Epidermal melanocyte (primary cell): ENCODE measurements around the gene C10orf67.
"Not testable (repeated sequence)": the region's sequence is repeated elsewhere in the genome, so short reads cannot be mapped to it uniquely, and the experiment has no call there.

Source experiments
- DNase-seq: peaks from one replicate; pipeline ENCODE4 v3.0.0; 2011; ENCODE audit warnings: low spot score; ENCODE audit not compliant: insufficient read length

Gene C10orf67

DNA sequence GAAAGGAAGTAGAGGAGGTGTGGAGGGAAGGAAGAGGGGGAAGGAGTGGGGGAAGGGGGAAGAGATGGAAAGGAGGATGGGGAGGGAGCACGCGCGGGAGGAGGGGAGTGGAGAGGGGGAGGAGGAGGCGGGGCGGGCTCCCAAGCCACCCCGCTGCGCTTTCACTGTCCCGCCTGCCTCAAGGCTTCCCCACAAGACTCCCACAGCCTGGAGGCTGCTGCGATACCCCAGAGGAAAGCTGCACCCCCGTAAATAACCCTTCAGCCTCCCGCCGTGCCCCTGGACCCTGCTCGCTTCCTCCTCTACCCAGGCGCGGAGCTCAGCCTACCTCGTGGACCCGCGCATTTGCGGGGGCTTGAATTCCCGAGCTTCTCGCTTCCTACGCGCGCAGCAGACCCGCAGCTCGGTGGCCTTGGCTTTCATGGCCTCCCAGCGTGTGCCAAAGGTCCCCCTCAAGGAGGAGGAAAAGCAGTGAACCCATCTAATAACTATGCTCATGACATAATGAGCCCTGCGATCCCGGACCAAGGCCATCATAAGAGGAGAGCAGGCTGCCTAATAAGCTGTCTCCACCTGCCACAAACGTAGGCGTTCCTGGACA, at the start of gene C10orf67:
TSS of gene C10orf67 (minus strand) at position 557 of the 601 bp plus-strand sequence. CDS start at position 534, 23 bp downstream.
- DNase-seq = no peak

DNA sequence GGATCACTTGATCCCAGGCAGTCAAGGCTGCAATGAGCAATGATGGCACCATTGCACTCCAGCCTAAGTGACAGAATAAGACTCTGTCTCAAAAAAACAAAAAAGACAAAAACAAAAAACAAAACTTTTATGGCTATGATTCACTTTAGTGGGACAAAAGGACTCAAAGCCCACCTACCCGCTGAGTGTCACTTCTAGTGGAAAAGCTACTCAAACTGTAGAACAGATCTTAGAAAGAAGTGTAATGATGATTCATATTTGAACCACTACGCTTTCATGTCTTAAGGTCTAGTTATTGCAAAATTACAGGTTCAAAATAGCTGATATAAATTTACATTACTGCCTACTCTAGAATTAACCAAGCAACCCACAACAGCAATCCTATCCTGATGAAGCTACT, 47.2 kb upstream of the C10orf67 start:
- DNase-seq = no peak

DNA sequence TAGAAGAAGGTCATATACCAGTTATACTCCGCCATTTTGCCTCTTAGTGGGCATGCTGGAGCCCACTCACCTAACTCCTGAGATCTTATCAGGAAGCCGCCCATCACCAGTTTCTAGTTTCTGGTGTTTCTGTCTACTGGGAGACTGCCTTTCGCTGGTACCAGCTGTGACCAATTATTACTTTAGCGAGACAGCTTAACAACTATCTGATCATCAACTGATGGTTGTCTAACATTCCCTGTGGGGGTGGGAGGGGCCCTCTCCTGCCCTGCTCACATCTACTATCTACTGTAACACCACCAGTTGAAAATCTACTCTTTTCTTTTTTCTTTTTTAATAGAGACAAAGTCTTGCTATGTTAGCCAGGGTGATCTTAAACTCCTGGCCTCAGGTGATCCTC, 46.2 kb upstream of the C10orf67 start:
- DNase-seq = no peak

DNA sequence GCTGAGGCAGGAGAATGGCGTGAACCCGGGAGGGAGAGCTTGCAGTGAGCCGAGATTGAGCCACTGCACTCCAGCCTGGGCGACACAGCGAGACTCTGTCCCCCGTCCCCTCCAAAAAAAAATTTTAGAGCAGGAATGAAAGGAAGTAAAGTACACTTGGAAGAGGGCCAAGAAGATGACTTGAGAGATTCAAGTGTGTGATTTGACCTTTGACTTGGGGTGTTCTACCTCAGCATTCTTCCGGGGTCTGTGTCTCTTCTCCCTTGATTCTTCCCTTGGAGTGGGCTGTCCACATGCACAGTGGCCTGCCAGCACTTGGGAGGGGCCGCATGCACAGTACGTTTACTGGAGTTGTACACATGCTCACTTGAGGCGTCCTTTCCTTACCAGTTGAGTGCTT, 45.8 kb upstream of the C10orf67 start:
- not testable (repeated sequence) for DNase-seq

DNA sequence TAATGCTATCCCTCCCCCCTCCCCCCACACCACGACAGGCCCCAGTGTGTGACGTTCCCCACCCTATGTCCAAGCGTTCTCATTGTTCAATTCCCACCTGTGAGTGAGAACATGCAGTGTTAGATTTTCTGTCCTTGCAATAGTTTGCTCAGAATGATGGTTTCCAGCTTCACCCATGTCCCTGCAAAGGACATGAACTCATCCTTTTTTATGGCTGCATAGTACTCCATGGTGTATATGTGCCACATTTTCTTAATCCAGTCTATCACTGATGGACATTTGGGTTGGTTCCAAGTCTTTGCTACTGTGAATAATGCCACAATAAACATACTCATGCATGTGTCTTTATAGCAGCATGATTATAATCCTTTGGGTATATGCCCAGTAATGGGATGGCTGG, 42.9 kb upstream of the C10orf67 start:
- not testable (repeated sequence) for DNase-seq

DNA sequence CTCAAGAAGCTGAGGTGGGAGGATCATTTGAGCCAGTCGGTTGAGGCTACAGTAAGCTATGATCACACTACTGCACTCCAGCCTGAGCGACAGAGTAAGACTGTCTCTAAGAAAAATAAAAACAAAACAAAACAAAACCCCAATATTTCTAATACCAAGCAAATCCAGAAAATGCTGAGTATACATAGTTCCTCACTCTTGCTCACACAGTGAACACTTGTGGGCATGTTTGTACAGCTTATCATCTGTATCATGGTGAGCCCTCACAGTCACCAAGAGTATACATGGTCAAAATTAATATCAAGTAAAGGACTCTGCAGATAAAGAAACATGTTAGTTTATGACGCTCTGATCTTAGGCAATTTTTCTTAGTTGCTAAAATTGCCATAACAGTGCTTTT, 41.5 kb upstream of the C10orf67 start:
- no peak for DNase-seq

DNA sequence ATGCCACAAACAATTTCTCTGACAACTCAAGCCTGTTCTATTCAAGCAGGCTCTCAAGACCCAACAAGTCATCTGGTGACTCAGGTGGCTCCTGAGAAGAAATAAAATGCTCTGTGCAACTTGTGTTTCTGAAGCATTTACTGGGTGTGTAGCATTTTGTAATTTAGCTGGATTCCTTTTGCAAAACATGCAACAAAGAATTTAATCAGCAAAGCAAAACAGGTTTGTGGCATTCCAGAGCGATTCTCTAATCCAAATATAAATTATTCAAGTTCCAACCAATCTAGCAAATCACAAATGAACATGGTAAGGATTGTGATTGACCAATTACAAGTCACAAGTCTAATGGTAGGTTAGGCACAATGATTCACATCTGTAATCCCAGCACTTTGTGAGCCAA, 39.8 kb upstream of the C10orf67 start:
- no peak for DNase-seq

DNA sequence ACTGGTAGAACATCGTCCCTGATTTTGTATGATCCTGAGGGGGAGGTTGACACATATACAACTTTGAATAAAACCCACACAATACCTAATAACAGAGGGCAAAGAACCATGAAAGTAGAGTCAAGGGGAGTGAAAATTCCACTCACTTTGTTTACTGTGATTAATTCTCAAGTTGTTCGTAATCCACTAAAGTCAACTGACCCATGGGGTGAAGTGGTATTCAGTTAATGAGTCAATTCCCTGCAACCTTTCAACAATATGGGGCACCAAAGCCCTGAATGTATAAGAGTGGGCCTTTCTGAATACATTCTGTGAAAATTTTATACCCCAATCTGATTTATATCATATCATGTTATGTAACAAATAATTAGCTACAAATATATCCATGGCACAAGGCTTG, 39.0 kb upstream of the C10orf67 start:
- no peak for DNase-seq

DNA sequence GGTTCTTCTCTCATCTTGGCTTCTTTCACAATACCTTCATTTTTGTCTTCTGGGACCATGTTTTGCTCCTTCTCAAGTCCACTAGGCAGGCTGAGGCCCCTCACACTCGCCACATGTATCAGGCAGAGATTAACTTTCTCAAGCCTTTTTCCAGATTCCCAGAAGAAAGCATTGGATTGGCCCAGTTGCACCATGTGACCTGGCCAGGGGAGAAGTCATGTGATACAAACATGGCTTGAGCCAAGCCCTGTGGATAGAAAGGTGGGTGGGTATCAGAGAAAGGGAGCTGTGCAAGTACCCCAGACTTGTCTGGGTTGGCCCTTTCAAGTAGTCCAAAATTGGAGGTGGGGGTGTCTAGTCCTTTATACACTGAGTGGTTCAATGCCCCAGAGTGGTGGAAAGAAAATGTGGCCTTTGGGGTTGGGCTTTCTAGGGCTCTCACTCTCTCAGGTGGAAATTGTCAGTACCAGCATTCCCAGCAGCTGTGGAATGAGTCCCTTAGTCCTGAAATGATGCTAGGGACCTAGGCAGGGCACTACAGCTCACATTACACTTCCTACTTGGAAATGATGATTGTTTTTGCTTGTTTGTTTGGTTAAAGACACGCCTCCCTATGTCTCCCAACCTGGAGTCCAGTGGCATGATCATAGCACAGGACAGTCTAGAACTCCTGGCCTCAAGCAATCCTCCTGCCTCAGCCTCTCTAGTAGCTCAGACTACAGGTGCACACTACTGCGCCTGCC, 36.9 kb upstream of the C10orf67 start:
- DNase-seq = no peak

DNA sequence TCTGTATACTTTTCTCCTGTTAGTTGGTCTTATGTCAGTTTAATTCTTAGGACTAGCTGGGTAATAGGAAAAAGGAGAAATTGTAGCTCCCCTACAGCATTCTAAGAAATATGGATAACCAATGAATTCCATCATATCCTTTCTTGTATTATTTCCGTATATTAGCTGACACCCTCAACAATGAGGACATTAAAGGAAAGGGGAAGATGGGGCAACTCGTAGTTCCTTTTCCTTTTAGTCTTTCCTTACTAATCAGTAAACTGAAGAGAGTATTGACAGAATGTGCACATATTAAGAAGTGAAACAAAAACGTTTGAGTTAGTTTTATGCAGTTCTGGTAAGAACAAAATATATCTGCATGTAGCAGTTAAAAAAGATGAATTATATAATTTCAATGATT, 35.1 kb upstream of the C10orf67 start:
- no peak for DNase-seq

DNA sequence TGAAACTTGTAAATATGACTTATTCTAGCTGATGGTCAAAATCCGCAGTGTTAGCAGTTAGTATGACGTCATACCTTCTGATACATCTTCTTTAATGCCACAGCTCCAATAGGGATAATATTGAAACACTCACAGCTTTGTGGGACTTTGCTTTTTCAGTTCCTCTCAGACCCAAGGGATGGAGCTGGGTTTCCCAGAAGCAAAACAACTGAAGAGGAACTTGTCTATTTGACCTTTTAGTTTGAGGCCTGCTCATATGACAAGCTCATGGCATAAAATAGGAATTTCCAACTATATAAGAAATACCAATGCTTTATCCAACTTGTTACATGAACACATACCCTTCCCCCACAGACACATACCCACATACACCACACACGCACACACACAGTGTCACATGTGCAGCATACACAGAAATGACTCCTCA, 31.6 kb upstream of the C10orf67 start:
- DNase-seq = peak; percentile 42

DNA sequence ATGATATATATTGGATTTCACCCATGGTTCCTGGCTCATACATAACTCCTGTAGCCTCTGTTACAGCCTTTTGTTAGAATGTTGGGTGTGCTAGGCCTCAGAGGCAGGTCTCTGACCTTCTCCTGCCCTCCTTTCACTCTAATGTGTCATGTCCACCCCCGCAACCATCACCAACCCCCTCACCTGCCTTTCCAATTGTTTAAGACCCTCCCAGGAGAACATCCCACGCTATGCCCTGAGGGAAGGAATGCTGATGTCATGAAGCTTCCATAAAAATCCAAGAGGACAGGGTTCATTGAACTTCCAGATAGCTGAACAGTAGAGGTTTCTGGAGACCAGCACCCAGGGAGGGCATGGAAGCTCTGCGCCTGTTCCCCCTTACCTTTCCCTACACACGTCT, 30.8 kb upstream of the C10orf67 start:
- DNase-seq = no peak

DNA sequence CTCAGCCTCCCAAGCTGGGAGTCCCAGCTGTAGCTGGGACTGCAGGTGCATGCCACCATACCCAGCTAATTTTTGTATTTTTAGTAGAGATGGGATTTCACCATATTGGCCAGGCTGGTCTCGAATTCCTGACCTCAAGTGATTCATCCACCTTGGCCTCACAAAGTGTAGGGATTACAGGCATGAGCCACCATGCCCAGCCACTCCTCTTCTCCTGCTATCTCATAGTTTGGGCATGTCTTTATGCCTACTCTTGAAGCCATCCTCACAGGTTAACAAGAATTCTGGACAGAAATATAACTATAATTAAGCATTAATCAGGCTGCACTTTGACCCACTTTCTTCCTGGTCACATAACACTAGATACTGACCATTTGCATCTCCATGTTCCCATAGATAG, 28.6 kb upstream of the C10orf67 start:
- DNase-seq = no peak

DNA sequence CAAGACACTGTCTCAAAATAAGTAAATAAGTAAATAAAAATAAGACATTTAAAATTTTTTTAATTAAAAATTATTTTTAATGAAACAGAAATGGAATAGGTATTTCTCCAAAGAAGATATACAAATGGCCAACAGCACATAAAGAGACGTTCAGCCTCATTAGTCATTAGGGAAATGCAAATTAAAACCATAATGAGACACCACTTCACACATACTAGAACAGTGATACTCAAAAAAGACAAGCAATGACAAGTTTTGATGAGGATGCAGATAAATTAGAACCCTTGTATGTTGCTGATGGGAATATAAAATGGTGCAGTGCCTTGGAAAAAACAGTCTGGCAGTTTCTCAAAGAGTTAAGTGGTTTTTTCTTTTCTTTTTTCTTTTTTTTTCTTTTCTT, 26.5 kb upstream of the C10orf67 start:
- DNase-seq = no peak

DNA sequence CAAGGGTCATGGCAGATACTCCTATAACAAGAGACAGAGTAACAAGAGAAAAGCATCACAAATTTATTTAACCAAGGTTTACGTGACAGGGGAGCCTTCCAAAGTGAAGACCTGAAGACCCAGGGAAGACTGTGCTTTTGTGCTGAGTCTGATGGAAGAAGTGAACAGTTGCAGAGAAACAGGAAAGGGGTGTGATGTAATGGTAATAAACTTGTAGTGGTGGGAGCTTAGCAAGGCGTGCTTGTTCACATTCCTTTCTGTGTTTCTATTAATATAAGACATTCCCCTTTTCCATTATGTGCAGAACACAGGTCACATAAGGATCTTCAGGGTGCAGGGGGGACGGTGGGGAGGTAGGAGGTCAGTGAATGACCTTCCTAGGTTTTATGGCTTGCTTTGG, 25.5 kb upstream of the C10orf67 start:
- DNase-seq = no peak

DNA sequence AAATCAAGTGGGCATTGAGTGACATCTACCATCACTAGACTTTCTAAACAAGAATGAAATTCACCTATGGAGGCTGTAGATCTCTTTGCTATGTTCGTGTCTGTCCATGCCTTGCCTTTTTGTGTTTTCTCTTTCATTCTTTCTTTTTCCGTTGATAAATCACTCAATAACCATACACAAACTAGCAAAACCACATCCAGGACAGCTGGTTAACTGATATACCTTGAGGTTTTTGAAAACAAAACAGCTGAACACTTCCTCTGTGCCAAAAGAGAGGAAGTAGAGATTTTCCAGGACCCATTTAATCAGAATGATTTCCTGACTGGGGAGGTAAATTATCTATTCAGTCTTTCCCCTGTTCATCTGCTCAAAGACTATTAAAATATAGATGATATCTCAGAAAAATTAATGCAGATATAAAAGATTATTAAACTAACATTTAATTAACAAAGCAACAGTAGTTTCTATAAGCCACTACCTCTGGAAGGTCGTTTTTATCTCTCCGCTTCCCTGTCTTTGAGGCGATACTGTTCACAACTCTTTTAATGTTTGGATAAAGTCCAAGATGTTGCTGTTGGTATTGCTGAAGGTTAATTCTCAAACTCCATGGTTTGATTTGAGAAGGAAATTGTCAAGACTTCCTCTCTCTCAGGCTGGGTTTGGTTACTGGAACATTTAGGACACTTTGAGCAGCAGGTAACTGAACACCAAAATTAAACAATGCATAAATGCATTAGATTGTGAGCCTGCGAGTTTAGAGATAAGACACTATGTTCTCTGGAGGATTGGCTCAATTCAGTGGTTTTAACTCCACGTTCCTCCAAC, 24.4 kb upstream of the C10orf67 start:
- no peak for DNase-seq

DNA sequence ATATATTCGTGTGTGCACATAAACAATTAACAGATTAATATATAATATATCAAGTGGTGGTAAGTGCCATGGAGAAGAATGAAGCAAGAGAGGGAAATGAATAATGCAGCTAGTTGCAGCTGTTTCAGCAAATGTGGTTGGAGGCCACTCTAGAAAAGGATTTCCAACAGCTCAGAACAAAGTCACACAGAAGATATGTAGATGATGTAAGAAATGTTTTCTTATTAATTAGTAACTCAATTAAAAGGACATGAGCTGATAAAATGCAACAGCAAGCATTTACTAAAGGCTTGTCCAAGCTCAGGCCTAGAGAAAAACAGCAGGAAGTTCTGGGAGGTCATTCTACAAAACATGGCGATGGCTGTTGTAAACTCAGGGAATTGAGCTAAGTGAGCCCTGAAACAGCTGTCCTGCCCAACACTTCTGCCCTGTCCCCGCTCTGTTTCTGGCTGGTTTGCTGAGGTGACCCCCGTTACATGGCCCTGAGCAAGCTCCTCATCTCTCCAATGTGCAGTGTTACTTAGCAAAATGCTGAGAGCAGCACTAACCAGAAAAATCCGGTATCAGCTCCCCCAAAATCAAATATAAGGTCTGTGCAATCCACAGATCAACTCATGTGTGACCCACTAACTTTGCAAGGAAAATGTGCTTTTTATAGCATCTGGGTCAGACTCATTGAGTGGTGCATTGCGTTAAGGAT, 23.4 kb upstream of the C10orf67 start:
- DNase-seq = no peak

DNA sequence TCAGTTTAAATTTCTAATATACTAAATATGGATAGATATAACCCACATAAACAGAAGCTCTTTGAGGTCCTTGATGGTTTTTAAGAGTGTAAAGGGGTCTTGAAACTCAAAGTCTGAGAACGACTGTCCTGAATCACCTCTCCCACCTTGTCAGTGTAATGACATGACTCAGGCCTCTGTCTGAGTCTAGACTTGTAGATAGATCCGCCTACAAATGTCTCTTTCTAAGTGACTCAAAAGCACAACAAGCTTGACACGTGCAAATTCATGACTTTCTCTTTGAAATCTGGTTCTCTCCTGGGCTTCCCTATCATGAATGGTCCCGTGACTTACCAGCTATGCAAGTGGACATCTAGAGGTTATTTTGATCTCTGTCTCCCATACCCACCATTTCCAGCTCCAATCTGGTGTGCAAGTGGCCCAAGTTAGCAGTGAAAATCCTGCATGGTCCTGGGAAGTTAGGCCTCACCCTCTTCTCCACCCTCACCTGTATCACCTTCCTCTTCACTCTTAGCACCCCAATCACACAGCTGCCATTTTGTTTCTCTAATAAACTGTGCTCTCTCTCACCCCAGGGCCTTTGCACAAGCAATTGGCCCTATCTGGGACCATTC, 20.9 kb upstream of the C10orf67 start:
- not testable (repeated sequence) for DNase-seq

DNA sequence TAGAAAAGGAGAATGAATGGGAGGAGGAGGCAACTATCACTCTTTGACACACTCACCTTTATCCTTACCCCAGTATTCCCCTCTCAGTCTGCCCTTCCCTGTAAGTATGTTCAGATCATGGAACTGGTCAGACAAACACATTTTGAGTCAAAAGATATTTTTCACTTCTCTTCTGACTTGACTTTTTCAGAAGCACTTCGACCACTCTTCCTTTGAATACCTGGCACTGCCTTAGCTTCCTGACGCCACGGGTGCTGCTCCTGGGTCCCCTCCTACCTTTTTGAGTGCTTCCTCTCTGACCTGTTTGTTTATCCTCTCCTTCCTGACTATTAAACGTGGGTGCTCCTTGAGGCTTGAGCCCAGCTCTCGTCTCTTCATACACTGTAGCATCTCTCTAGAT, 19.8 kb upstream of the C10orf67 start:
- no peak for DNase-seq

DNA sequence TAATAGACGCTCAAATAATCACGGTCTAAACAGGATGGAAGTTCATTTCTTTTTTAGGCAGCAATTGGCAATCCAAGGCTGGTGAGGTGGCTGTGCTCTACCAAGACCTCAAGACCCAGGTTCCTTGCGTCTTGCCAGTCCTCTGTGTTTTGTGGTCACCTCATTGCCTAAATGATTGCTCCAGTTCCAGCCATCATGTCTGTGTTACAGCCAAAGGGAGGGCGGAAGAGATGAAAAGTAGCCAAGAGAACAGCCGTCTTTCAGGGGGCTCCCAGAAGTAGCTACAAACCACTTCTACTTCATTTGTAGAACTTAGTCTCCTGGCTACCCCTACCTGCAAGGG, 19.2 kb upstream of the C10orf67 start:
- no peak for DNase-seq
